Measurements from ENCODE around the gene AIFM3.
"Not testable (repeated sequence)": the region's sequence is repeated elsewhere in the genome, so short reads cannot be mapped to it uniquely, and the experiment has no call there.

AIFM3 gene

DNA sequence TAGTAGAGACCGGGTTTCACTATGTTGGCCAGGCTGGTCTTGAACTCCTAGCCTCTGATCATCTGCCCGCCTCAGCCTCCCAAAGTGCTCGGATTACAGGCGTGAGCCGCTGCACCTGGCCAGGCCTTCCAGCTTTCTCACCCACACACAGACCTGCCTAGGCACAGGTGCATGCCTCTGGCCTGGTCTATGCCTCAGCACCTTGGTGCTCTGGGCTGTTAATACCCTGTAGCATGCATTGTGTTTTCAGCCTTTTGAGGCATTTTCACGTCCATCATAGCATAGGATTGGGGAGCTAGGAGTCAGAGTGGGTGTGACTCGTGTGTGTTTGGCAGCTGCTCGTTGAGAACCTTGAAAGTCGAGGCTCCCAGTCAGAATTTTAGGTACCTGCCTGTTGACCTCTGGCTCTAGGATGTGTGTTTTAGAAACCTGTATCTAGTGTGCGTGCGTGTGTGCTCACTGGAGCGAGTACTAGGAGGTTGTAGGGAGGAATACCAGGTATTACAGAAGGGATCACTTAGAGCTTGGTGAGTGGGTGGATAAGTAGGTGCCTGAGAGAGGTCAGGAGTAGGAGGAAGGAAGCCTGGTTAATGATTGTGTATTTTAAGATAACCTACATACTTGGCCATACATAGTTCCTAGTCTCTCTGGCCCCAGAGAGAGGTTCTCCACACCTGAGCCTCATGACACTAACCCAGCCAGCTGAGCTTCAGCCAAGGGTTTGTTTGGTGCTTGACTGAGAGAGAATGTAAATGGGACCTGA, 29.8 kb upstream of the AIFM3 start:
- TF ChIP-seq, protein P1, sequence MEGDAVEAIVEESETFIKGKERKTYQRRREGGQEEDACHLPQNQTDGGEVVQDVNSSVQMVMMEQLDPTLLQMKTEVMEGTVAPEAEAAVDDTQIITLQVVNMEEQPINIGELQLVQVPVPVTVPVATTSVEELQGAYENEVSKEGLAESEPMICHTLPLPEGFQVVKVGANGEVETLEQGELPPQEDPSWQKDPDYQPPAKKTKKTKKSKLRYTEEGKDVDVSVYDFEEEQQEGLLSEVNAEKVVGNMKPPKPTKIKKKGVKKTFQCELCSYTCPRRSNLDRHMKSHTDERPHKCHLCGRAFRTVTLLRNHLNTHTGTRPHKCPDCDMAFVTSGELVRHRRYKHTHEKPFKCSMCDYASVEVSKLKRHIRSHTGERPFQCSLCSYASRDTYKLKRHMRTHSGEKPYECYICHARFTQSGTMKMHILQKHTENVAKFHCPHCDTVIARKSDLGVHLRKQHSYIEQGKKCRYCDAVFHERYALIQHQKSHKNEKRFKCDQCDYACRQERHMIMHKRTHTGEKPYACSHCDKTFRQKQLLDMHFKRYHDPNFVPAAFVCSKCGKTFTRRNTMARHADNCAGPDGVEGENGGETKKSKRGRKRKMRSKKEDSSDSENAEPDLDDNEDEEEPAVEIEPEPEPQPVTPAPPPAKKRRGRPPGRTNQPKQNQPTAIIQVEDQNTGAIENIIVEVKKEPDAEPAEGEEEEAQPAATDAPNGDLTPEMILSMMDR (IDR thresholded peaks at IDR 0.05; ENCODE audit: low read depth, low read length) = no peak
- H3K4me3 ChIP-seq (replicated peaks in 1 of 2; ENCODE audit: low read depth in 2 of 2, low read length in 2 of 2) = no peak overlapping the region
- DNase-seq (ENCODE audit: low read depth in 2 of 2) = no peak

DNA sequence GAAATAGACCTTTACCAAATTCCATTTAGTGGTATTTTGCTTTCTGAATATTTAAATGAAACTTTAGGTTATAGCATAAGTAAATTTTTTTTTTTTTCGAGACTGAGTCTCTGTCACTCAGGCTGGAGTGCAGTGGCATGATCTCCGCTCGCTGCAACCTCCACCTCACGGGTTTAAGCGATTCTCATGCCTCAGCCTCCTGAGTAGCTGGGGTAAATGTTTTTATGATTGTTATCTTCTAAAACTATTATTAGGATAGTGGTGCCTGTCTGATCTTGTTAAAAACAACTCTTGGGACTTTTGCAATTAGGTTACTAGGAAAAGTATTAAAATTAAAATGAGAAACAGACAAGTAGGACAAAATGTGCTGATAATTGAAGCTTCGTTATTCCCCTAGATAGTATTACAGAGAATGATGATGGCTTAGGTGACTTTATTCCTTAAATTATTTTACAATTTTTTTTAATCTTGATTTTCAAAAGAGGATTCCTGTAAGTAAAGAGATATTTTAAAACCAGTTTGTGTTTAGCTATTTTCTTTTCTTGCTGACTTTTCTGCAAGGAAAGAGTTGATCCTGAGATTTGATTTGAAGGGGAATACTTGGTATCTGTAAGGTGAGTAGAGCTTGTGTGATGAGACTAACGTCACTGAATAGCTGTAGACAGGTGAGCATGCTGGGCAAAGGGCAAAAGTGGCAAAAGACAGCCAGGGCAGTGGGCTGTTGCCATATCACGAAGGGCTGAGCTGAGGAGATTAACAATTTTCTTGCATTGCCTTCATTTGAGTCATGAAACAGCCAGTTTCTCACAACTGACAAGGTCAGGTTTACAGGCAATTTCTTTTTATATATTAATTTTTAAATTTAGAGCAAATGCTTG, 29.0 kb upstream of the AIFM3 start:
- DNase-seq (ENCODE audit: low read depth in 2 of 2) = no peak
- no peak overlapping the region for H3K4me3 ChIP-seq (replicated peaks in 1 of 2; ENCODE audit: low read depth in 2 of 2, low read length in 2 of 2)
- TF ChIP-seq, protein P1 (IDR thresholded peaks at IDR 0.05; ENCODE audit: low read depth, low read length) = no peak

DNA sequence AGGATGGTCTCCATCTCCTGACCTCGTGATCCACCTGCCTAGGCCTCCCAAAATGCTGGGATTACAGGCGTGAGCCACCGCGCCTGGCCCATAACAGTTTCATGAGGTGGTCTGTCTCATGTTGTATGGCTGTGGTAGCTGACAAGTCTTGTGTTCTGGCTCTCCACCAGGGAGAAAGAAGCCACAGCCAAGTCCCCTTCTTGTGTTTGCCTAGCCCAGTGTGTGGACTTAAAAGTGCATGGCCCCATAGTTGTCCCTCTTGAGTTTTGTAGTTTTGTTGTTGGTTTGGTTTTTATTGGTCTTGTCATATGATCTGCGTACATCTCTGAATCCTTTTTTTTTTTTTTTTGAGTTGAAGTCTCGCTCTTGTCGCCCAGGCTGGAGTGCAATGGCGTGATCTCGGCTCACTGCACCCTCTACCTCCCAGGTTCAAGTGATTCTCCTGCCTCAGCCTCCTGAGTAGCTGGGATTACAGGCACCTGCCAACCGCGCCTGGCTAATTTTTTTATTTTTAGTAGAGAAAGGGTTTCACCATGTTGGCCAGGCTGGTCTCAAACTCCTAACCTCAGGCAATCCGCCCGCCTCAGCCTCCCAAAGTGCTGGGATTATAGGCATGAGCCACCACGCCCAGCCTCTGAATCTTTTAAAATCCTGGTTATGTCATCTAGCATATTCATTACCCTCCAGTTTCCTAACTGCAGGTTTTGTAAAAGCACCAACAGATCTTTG, 27.4 kb upstream of the AIFM3 start:
- not testable (repeated sequence) for DNase-seq (ENCODE audit: low read depth in 2 of 2)

DNA sequence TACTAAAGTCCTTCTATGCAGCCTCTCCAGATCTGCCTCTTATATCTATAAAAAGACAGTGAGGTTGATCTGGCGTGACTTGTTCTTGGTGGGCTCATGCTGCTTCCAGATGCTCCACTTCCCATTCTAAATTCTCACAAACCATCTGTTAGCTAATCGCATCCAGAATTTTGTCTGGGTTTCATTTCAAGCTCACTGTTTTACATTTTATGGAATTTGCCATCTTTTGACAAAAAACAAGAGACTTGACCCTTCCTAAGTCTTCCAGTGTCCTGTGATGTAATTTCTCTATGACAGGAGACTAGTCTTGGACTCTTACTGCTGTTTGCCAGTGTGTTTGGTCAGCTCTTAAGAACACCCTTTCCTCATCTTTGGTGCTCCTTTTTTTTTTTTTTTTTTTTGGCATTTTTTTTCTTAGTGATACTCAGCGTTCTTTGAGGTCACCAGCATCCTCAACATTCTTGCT, 26.8 kb upstream of the AIFM3 start:
- TF ChIP-seq, protein P1 (IDR thresholded peaks at IDR 0.05; ENCODE audit: low read depth, low read length) = no peak
- DNase-seq (ENCODE audit: low read depth in 2 of 2) = no peak
- no peak overlapping the region for H3K4me3 ChIP-seq (replicated peaks in 1 of 2; ENCODE audit: low read depth in 2 of 2, low read length in 2 of 2)

More for the DNA sequence above, 27.4 kb upstream of the AIFM3 start:
- H3K4me3 ChIP-seq (replicated peaks in 1 of 2; ENCODE audit: low read depth in 2 of 2, low read length in 2 of 2) = not testable (repeated sequence)

DNA sequence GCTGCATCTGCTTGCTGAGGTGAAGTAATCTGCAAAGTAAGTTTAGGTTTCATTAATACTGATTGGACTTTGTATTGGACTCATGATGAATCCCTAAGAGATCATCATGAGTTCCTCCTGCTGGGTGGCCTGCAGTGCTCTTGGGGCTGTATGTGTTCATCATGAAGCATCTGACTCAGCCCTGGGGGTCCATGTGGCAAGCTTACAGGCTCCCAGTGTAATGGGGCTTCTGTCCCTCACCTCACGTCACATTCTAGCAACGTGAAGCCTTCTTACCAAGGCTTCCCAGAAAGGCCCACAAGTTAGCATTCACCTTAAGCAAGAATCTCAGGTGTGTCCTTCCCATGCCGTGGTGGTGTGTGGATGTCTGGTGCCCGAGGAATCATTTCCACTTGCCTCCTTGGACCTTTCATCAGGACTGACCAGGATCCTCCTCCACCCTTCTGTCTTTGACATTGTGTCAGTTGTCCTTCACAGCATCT, 26.1 kb upstream of the AIFM3 start:
- TF ChIP-seq, protein P1 (IDR thresholded peaks at IDR 0.05; ENCODE audit: low read depth, low read length) = no peak
- H3K4me3 ChIP-seq (replicated peaks in 1 of 2; ENCODE audit: low read depth in 2 of 2, low read length in 2 of 2) = no peak overlapping the region
- no peak for DNase-seq (ENCODE audit: low read depth in 2 of 2)

DNA sequence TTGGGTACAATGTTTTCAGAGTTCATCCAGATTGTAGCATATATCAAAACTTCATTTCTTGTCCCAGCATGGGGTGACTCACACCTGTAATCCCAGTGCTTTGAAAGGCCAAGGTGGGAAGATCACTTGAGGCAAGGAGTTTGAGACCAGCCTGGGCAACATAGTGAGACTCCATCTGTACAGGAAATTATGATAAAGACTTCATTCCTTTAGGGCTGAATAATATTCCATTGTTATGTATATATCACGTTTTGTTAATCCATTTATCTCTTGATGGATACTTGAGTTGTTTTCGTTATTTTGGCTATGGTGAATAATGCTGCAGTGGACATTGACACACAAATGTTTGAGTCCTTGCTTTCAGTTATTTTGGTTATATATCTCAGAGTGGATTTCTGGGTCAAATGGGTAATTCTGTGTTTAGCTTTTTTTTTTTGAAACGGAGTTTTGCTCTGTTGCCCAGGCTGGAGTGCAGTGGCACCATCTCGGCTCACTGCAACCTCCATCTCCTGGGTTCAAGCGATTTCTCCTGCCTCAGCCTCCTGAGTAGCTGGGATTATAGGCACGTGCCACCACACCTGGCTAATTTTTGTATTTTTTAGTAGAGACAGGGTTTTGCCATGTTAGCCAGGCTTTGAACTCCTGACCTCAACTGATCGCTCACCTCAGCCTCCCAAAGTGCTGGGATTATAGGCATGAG, 24.7 kb upstream of the AIFM3 start:
- not testable (repeated sequence) for DNase-seq (ENCODE audit: low read depth in 2 of 2); H3K4me3 ChIP-seq (replicated peaks in 1 of 2; ENCODE audit: low read depth in 2 of 2, low read length in 2 of 2)
